D341Med (cell line): ENCODE measurements around the gene OSGIN1.

Source experiments
- DNase-seq: peaks from one replicate; pipeline ENCODE4 v3.0.0; 2012; ENCODE audit warnings: low spot score

OSGIN1 gene

GRCh38 chr16:83957296-83957855, 4.3 kb downstream of the OSGIN1 start:
- DNase-seq: no peak

GRCh38 chr16:83958137-83958845, 5.3 kb downstream of the OSGIN1 start:
- DNase-seq: no peak

GRCh38 chr16:83958846-83959565, 6.0 kb downstream of the OSGIN1 start:
- DNase-seq: no peak

- no peak for DNase-seq
Measured at GRCh38 chr16:83959656-83960434, 6.8 kb downstream of the OSGIN1 start.

GRCh38 chr16:83960521-83961249, 7.6 kb downstream of the OSGIN1 start:
- DNase-seq: no peak

GRCh38 chr16:83961591-83961990, 8.6 kb downstream of the OSGIN1 start:
- no peak for DNase-seq

- DNase-seq: no peak
Measured at GRCh38 chr16:83963277-83964119, 10.5 kb downstream of the OSGIN1 start.

- no peak for DNase-seq
Measured at GRCh38 chr16:83964684-83965443, 11.8 kb downstream of the OSGIN1 start.

GRCh38 chr16:83965444-83966152, 12.6 kb downstream of the OSGIN1 start:
- no peak for DNase-seq

- no peak for DNase-seq
Measured at GRCh38 chr16:83966153-83966696, 13.2 kb downstream of the OSGIN1 start.

GRCh38 chr16:83967091-83967490, 14.1 kb downstream of the OSGIN1 start:
- no peak for DNase-seq

GRCh38 chr16:83967838-83968305, 14.8 kb downstream of the OSGIN1 start, which contains the start of gene NECAB2:
TSS of gene NECAB2 (plus strand) at chr16:83968244. CDS start at chr16:83968649, 405 bp downstream.
- DNase-seq: peak; percentile 93

GRCh38 chr16:83968306-83968851, 15.3 kb downstream of the OSGIN1 start:
- DNase-seq: peak; percentile 84

- DNase-seq: no peak
Measured at GRCh38 chr16:83968891-83969649, 16.0 kb downstream of the OSGIN1 start.

GRCh38 chr16:83969771-83970429, 16.9 kb downstream of the OSGIN1 start:
- no peak for DNase-seq

- no peak for DNase-seq
Measured at GRCh38 chr16:83970430-83970815, 17.4 kb downstream of the OSGIN1 start.
